PC-3 (cell line): ENCODE data around the gene CES2. TPM values are rescaled to one million over a fixed set of nuclear protein-coding genes. Genes with fewer than 3 reads are reported as not detected.

Source experiments
- ATAC-seq: fragments of 200-7000 bp; cut with Tn5 transposase; 2 replicates; pipeline ENCODE4 v1.9.1; 2020; ENCODE audit warnings: mild to moderate bottlenecking, moderate library complexity
- BruUV-seq: library from RNA; stranded (reverse); fragments of 400-500 nt; replicated peaks from 2 replicates; lab custom pipeline; 2021; lab: Mats Ljungman, UMichigan
- CTCF ChIA-PET: fragments of 300-600 bp; sonication (Branson Sonifier 250); formaldehyde crosslinking; loops from one replicate; lab custom pipeline; 2022; ENCODE audit warnings: antibody characterized with exemption; lab: Charles Lee
- POLR2A ChIA-PET: fragments of 300-600 bp; sonication (Branson Sonifier 250); formaldehyde crosslinking; loops from one replicate; lab custom pipeline; 2022; ENCODE audit warnings: antibody characterized with exemption; ENCODE audit not compliant: unreplicated experiment; lab: Charles Lee
- DNase-seq: peaks from one replicate; pipeline ENCODE4 v3.0.0-alpha.2; 2015
- H2AFZ ChIP-seq: fragments of 300-600 bp; sonication (generic); 2 replicates; pipeline ENCODE4 v1.6.0; 2016; ENCODE audit warnings: antibody characterized with exemption, low read length
- H3F3A ChIP-seq: fragments of 300-600 bp; sonication (generic); one replicate; pipeline ENCODE4 v1.6.0; 2017; ENCODE audit warnings: antibody characterized with exemption, low read length, control low read depth, mild to moderate bottlenecking; ENCODE audit not compliant: unreplicated experiment
- H3K27ac ChIP-seq: fragments of 300-600 bp; sonication (generic); 2 replicates; pipeline ENCODE4 v1.5.1; 2016; ENCODE audit warnings: mild to moderate bottlenecking, low read length
- H3K27me3 ChIP-seq: fragments of 300-600 bp; sonication (generic); 2 replicates; pipeline ENCODE4 v1.6.1; 2016; ENCODE audit warnings: low read length, mixed read lengths
- H3K36me3 ChIP-seq: fragments of 300-600 bp; sonication (generic); 2 replicates; pipeline ENCODE4 v1.6.1; 2016; ENCODE audit warnings: low read depth, mixed run types, low read length, mixed read lengths
- H3K4me1 ChIP-seq: fragments of 300-600 bp; sonication (generic); 2 replicates; pipeline ENCODE4 v1.5.1; 2016; ENCODE audit warnings: low read length; ENCODE audit not compliant: insufficient read depth
- H3K4me2 ChIP-seq: fragments of 300-600 bp; sonication (generic); 2 replicates; pipeline ENCODE4 v1.6.0; 2016; ENCODE audit warnings: low read length
- H3K4me3 ChIP-seq: fragments of 300-600 bp; sonication (generic); 2 replicates; pipeline ENCODE4 v1.5.1; 2016; ENCODE audit warnings: mild to moderate bottlenecking, low read length, mixed read lengths
- H3K79me2 ChIP-seq: fragments of 300-600 bp; sonication (generic); 2 replicates; pipeline ENCODE4 v1.6.1; 2017; ENCODE audit warnings: low read length, mixed read lengths
- H3K9ac ChIP-seq: fragments of 300-600 bp; sonication (generic); 2 replicates; pipeline ENCODE4 v1.6.0; 2016; ENCODE audit warnings: mild to moderate bottlenecking, low read length
- H3K9me2 ChIP-seq: fragments of 300-600 bp; sonication (generic); replicated peaks from 2 replicates; pipeline ENCODE4 v1.6.1; 2016; ENCODE audit warnings: mixed run types, low read length, mixed read lengths
- H3K9me3 ChIP-seq: fragments of 300-600 bp; sonication (generic); 2 replicates; pipeline ENCODE4 v1.6.1; 2016; ENCODE audit warnings: low read length, mixed read lengths
- H4K20me1 ChIP-seq: fragments of 300-600 bp; sonication (generic); 2 replicates; pipeline ENCODE4 v1.6.1; 2016; ENCODE audit warnings: low read length, mixed read lengths
- EZH2 ChIP-seq: fragments of 300-600 bp; sonication (generic); IDR thresholded peaks from one replicate; pipeline ENCODE4 v1.6.1; 2017; ENCODE audit warnings: antibody characterized with exemption, mild to moderate bottlenecking, low read length; ENCODE audit not compliant: unreplicated experiment
- EZH2phosphoT487 ChIP-seq: fragments of 300-600 bp; sonication (generic); IDR thresholded peaks from 2 replicates; pipeline ENCODE4 v1.6.1; 2018; ENCODE audit warnings: mild to moderate bottlenecking, antibody characterized with exemption, low read length, borderline replicate concordance
- intact Hi-C: fragments of 100-400 bp; cut with micrococcal nuclease; formaldehyde crosslinking; loops from 2 replicates; pipeline ENCODE4 v1.9.0; 2023
- total RNA-seq: library from RNA; depleted of rRNA; stranded (reverse); fragments of >200 nt; gene quantifications from 2 replicates; pipeline ENCODE4 v1.2.3, GENCODE V29; 2014
- TF ChIP-seq, protein P1 (sequence below): fragments of 300-600 bp; sonication (generic); conservative IDR thresholded peaks from 2 replicates; pipeline ENCODE4 v1.5.1; 2017; ENCODE audit warnings: antibody characterized with exemption, low read depth, mild to moderate bottlenecking, low read length

CES2 gene
- total RNA-seq, 1 experiment from 2014 or later = 15.8 TPM

DNA sequence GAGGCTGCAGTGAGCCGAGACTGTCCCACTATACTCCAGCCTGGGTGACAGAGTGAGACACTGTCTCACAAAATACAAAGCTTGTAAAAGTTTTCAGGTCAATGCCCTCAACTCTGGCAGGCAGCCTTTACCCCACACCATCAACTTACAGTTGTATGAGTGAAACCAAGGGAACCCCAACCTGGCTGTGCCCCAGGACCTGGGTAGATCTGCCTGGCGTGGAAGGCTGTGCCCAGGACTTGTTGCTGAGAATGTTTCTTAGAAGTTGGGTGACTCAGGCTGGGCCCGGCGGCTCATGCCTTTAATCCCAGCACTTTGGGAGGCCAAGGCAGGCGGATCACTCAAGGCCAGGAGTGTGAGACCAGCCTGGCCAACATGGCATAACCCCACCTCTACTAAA is 33.5 kb downstream of the CES2 start:
- H3K27ac ChIP-seq = no peak overlapping the region
- ATAC-seq (no peak), DNase-seq (no peak)
- H3K36me3 ChIP-seq = no peaks in the 10 kb centered on the region
- intact Hi-C loops = no loop called here
- no peaks in the 10 kb centered on the region for H3K9me2 ChIP-seq
- H3K4me3 ChIP-seq = no peak overlapping the region
- H3K79me2 ChIP-seq = no peaks in the 10 kb centered on the region
- no peak for TF ChIP-seq EZH2phosphoT487
- TF ChIP-seq, protein P1, sequence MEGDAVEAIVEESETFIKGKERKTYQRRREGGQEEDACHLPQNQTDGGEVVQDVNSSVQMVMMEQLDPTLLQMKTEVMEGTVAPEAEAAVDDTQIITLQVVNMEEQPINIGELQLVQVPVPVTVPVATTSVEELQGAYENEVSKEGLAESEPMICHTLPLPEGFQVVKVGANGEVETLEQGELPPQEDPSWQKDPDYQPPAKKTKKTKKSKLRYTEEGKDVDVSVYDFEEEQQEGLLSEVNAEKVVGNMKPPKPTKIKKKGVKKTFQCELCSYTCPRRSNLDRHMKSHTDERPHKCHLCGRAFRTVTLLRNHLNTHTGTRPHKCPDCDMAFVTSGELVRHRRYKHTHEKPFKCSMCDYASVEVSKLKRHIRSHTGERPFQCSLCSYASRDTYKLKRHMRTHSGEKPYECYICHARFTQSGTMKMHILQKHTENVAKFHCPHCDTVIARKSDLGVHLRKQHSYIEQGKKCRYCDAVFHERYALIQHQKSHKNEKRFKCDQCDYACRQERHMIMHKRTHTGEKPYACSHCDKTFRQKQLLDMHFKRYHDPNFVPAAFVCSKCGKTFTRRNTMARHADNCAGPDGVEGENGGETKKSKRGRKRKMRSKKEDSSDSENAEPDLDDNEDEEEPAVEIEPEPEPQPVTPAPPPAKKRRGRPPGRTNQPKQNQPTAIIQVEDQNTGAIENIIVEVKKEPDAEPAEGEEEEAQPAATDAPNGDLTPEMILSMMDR = no peak
- TF ChIP-seq EZH2 = no peak
- POLR2A ChIA-PET = no interaction called here
- no peak overlapping the region for H3K9ac ChIP-seq
- H3F3A ChIP-seq = no peaks in the 10 kb centered on the region
- no peaks in the 10 kb centered on the region for H3K4me1 ChIP-seq
- H2AFZ ChIP-seq = no peak overlapping the region
- H4K20me1 ChIP-seq = no peaks in the 10 kb centered on the region
- no TSS peak for BruUV-seq
- H3K9me3 ChIP-seq = no peaks in the 10 kb centered on the region
- no peak overlapping the region for H3K4me2 ChIP-seq
- CTCF ChIA-PET = no interaction called here
- no peaks in the 10 kb centered on the region for H3K27me3 ChIP-seq

DNA sequence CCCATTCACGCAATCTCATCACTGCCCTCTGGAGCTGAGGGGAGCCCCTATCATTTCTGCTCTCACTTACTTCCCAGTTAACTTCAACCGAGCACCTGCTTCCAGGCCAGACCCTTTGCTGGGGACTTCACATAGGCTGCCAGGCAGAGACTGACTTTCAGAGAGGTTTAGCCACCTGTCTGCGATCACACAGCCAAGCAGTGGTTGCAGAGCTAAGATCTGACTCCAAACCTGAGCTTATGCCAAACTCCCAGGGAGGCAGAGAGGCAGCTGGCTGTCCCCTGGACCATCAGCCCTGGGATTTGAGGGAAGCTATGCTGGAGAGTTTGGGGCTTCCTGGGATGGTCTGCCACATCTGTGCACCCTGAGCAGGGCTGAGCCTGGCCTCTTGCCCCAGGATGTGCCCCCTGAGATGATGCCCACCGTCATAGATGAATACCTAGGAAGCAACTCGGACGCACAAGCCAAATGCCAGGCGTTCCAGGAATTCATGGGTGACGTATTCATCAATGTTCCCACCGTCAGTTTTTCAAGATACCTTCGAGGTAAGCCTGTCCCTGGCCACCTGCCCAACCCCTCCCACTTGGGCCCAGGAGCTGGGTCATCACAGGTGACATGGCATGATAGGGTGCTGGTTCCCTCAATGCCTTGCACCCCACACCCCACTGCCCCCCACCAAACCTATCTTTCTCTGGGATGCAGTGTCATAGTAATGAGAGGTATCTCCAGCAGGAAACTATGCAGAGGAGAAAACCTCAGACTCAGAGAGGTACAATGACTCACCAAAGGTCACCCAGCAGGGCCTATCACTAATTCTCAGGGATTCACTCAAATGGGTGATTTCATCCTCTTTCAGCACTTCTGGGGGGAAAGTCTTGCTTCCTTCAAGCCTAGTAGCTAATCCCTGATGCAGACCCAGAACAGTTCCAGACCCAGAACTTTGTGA is 35.7 kb downstream of the CES2 start:
- Histone ChIP-seq H3K9me3 (no peaks in the 10 kb centered on the region), H3F3A (no peaks in the 10 kb centered on the region), H4K20me1 (no peaks in the 10 kb centered on the region), H3K9ac (no peak overlapping the region), H3K4me2 (no peak overlapping the region), H3K79me2 (no peaks in the 10 kb centered on the region), H2AFZ (no peak overlapping the region), H3K27me3 (no peaks in the 10 kb centered on the region), H3K36me3 (no peaks in the 10 kb centered on the region), H3K27ac (no peak overlapping the region), H3K4me3 (no peak overlapping the region), H3K9me2 (no peaks in the 10 kb centered on the region), H3K4me1 (no peaks in the 10 kb centered on the region)
- DNase-seq (peak; percentile 25), ATAC-seq (no peak)
- BruUV-seq = no TSS peak
- ChIA-PET POLR2A (interaction anchor here (0.5 kb wide), 1 partner anchor 19 kb away, joined by 11 read pairs; no protein-coding TSS in a partner anchor), CTCF (no interaction called here)
- intact Hi-C loops = no loop called here
- TF ChIP-seq, protein P1 = no peak
- TF ChIP-seq EZH2phosphoT487 (no peak), EZH2 (no peak)

DNA sequence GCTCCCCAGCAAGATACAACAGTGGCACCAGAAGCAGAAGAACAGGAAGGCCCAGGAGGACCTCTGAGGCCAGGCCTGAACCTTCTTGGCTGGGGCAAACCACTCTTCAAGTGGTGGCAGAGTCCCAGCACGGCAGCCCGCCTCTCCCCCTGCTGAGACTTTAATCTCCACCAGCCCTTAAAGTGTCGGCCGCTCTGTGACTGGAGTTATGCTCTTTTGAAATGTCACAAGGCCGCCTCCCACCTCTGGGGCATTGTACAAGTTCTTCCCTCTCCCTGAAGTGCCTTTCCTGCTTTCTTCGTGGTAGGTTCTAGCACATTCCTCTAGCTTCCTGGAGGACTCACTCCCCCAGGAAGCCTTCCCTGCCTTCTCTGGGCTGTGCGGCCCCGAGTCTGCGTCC is 37.7 kb downstream of the CES2 start:
- Histone ChIP-seq H3K9ac (no peak overlapping the region), H2AFZ (no peak overlapping the region), H3K27ac (no peak overlapping the region), H3K36me3 (no peaks in the 10 kb centered on the region), H3K4me3 (no peak overlapping the region), H3K9me2 (no peaks in the 10 kb centered on the region), H3K9me3 (no peaks in the 10 kb centered on the region), H3K4me2 (no peak overlapping the region), H3K79me2 (no peaks in the 10 kb centered on the region), H3K27me3 (no peaks in the 10 kb centered on the region), H4K20me1 (no peaks in the 10 kb centered on the region), H3F3A (no peaks in the 10 kb centered on the region), H3K4me1 (no peaks in the 10 kb centered on the region)
- DNase-seq = no peak
- ChIA-PET POLR2A (no interaction called here), CTCF (no interaction called here)
- BruUV-seq = no TSS peak
- TF ChIP-seq, protein P1 = no peak
- TF ChIP-seq EZH2 (no peak), EZH2phosphoT487 (no peak)
- intact Hi-C loops = no loop called here
- no peak for ATAC-seq
